HepG2 (cell line): ENCODE data around the gene BCAS3. TPM values are rescaled to one million over a fixed set of nuclear protein-coding genes. Genes with fewer than 3 reads are reported as not detected.

Experiments
- ATAC-seq: fragments of 200-7000 bp; cut with Tn5 transposase; 3 replicates; pipeline ENCODE4 v1.9.1; 2020; ENCODE audit warnings: mild to moderate bottlenecking, moderate library complexity
- BruUV-seq: library from RNA; stranded (reverse); fragments of 400-500 nt; replicated peaks from 2 replicates; lab custom pipeline; 2021; lab: Mats Ljungman, UMichigan
- CTCF ChIA-PET: fragments of 300-600 bp; formaldehyde crosslinking; extraction: SDS; loops from one replicate; lab custom pipeline; 2021; ENCODE audit warnings: low total read pairs, inconsistent platforms, low intra/inter-chr PET ratio; lab: Yijun Ruan, JAX
- POLR2A ChIA-PET: fragments of 350-600 bp; sonication (Branson Sonifier 250); formaldehyde crosslinking; loops from one replicate; lab custom pipeline; 2020; ENCODE audit warnings: antibody characterized with exemption, inconsistent platforms; lab: Yijun Ruan, JAX
- DNase-seq: peaks from one replicate; pipeline ENCODE4 v3.0.0-alpha.2; 2015; ENCODE audit warnings: low spot score
- FAIRE-seq: peaks from 3 replicates; lab custom pipeline; 2011; peaks lifted over from hg19 to GRCh38; lab: Jason Lieb, UNC
- H2AFZ ChIP-seq: one replicate; pipeline ENCODE4 v1.6.1; 2011; ENCODE audit warnings: low read length, inconsistent platforms
- H3K27ac ChIP-seq: fragments of 300-600 bp; 3 replicates; pipeline ENCODE4 v1.8.0; 2011; ENCODE audit warnings: mixed run types, mild to moderate bottlenecking, mixed read lengths, low read length, inconsistent platforms; ENCODE audit not compliant: insufficient read depth; ENCODE audit errors: extremely low read length
- H3K27me3 ChIP-seq, 2 experiments: fragments of 200-600 bp in 1 of 2; 2 replicates in 1 of 2; 3 replicates in 1 of 2; pipeline versions ENCODE4 v1.6.0 to v1.8.0; 2011; ENCODE audit warnings: low read length in 2 of 2, mild to moderate bottlenecking in 2 of 2, moderate library complexity in 2 of 2, inconsistent platforms in 1 of 2; ENCODE audit not compliant: insufficient read depth in 2 of 2, control insufficient read depth in 1 of 2
- H3K36me3 ChIP-seq, 2 experiments: fragments of 200-600 bp in 1 of 2; replicated peaks in 1 of 2; 2 replicates in 1 of 2; 3 replicates in 1 of 2; pipeline versions ENCODE4 v1.5.1 to v1.8.0; 2011; ENCODE audit warnings: low read length in 2 of 2, inconsistent platforms in 1 of 2; ENCODE audit not compliant: insufficient read depth in 2 of 2, control insufficient read depth in 1 of 2
- H3K4me1 ChIP-seq: 2 replicates; pipeline ENCODE4 v1.5.1; 2012; ENCODE audit warnings: low read length, inconsistent platforms; ENCODE audit not compliant: insufficient read depth
- H3K4me2 ChIP-seq: 2 replicates; pipeline ENCODE4 v1.6.0; 2011; ENCODE audit warnings: low read depth, low read length, inconsistent platforms
- H3K4me3 ChIP-seq, 3 experiments: fragments of 200-600 bp in 1 of 3; sonication (generic), shearing (Covaris generic) in 1 of 3; replicated peaks in 1 of 3; 2 replicates each; pipeline ENCODE4 v1.5.1; 2011 to 2016; ENCODE audit warnings: low read length in 3 of 3, inconsistent platforms in 2 of 3, low read depth in 2 of 3, mild to moderate bottlenecking in 2 of 3, control low read depth in 1 of 3, mixed read lengths in 1 of 3; ENCODE audit not compliant: insufficient read depth in 1 of 3
- H3K79me2 ChIP-seq: one replicate; pipeline ENCODE4 v1.6.1; 2011; ENCODE audit warnings: low read length, inconsistent platforms; ENCODE audit not compliant: insufficient read depth
- H3K9ac ChIP-seq: 2 replicates; pipeline ENCODE4 v1.6.0; 2011; ENCODE audit warnings: mild to moderate bottlenecking, low read depth, low read length, inconsistent platforms; ENCODE audit not compliant: insufficient read depth
- H3K9me3 ChIP-seq: 2 replicates; pipeline ENCODE4 v1.5.1; 2012; ENCODE audit warnings: mild to moderate bottlenecking, low read length
- H4K20me1 ChIP-seq: 2 replicates; pipeline ENCODE4 v1.6.0; 2011; ENCODE audit warnings: inconsistent platforms, mild to moderate bottlenecking, low read length, moderate library complexity; ENCODE audit not compliant: insufficient read depth
- ARNT2 ChIP-seq: sonication (generic); formaldehyde crosslinking; IDR thresholded peaks from 2 replicates; pipeline ENCODE4 v1.8.0; 2022; ENCODE audit warnings: mild to moderate bottlenecking, low read depth, missing genetic modification reagents, moderate library complexity
- CBX1 ChIP-seq: IDR thresholded peaks from one replicate; pipeline ENCODE4 v1.6.1; 2016; ENCODE audit warnings: antibody characterized with exemption, low read depth
- CBX5 ChIP-seq: sonication (generic); formaldehyde crosslinking; IDR thresholded peaks from 2 replicates; pipeline ENCODE4 v1.4.0; 2020; ENCODE audit warnings: missing genetic modification reagents, borderline replicate concordance
- ELF1 ChIP-seq: sonication (generic); formaldehyde crosslinking; IDR thresholded peaks from 2 replicates; pipeline ENCODE4 v1.4.0; 2020; ENCODE audit warnings: missing genetic modification reagents
- ZMAT3 ChIP-seq: sonication (generic); formaldehyde crosslinking; conservative IDR thresholded peaks from 2 replicates; pipeline ENCODE4 v1.7.0; 2021; ENCODE audit warnings: missing genetic modification reagents
- ZNF205 ChIP-seq: IDR thresholded peaks from 2 replicates; pipeline ENCODE4 v1.6.1; 2018; ENCODE audit warnings: missing biosample characterization, missing genetic modification reagents
- ZNF296 ChIP-seq: sonication (generic); formaldehyde crosslinking; conservative IDR thresholded peaks from 2 replicates; pipeline ENCODE4 v1.5.0; 2020; ENCODE audit warnings: mild to moderate bottlenecking, missing genetic modification reagents
- WGBS: methylation state at CpG from one replicate; pipeline ENCODE4 v1.1.6; 2017; ENCODE audit warnings: low lambda C conversion rate; 5-methylcytosine and 5-hydroxymethylcytosine counted together
- in situ Hi-C: cut with HindIII; loops from 2 replicates; pipeline ENCODE4 v1.10.0; 2017; ENCODE audit warnings: low pct_unique_long_range_greater_than_20kb; ENCODE audit not compliant: extremely low pct_ligation_motif_present
- intact Hi-C: fragments of 100-400 bp; cut with micrococcal nuclease; formaldehyde crosslinking; loops from one replicate; pipeline ENCODE4 v1.10.0; 2022; ENCODE audit not compliant: unreplicated experiment
- polyA plus RNA-seq, 8 experiments: library from polyadenylated mRNA; depleted of rRNA in 3 of 8; stranded (reverse) in 7 of 8; unstranded in 1 of 8; fragments of >200 nt; fragmentation: Illumina TruSeq in 4 of 8; extraction: Trizol in 4 of 8; gene quantifications; 2 replicates each; pipeline versions ENCODE4 v1.2.1 to v1.2.3, GENCODE V29; 2011 to 2016; ENCODE audit warnings: low read depth in 4 of 8, missing spikeins in 1 of 8, mixed read lengths in 1 of 8; ENCODE audit not compliant: insufficient read depth in 1 of 8
- total RNA-seq, 5 experiments: library from RNA; depleted of rRNA; stranded (reverse); fragments of >200 nt; fragmentation: Illumina TruSeq; extraction: Trizol; gene quantifications; 2 replicates each; pipeline ENCODE4 v1.2.3, GENCODE V29; 2016; ENCODE audit warnings: low read depth in 1 of 5
- TF ChIP-seq, protein P1 (sequence below): sonication (generic); formaldehyde crosslinking; IDR thresholded peaks from 2 replicates; pipeline ENCODE4 v1.8.0; 2022; ENCODE audit warnings: missing genetic modification reagents, mild to moderate bottlenecking, borderline replicate concordance
- TF ChIP-seq, protein P2 (sequence below): sonication (generic); formaldehyde crosslinking; IDR thresholded peaks from 2 replicates; pipeline ENCODE4 v1.5.0; 2020; ENCODE audit warnings: missing genetic modification reagents
- TF ChIP-seq, protein P3 (sequence below): sonication (generic); formaldehyde crosslinking; IDR thresholded peaks from 2 replicates; pipeline ENCODE4 v1.4.0; 2020; ENCODE audit warnings: mild to moderate bottlenecking, missing genetic modification reagents
- TF ChIP-seq, protein P4 (sequence below): sonication (generic); formaldehyde crosslinking; conservative IDR thresholded peaks from 2 replicates; pipeline ENCODE4 v1.8.0; 2022; ENCODE audit warnings: low read depth, missing genetic modification reagents
- TF ChIP-seq, protein P5 (sequence below), 2 experiments: sonication (generic) in 1 of 2; formaldehyde crosslinking in 1 of 2; IDR thresholded peaks; 2 replicates each; pipeline versions ENCODE4 v1.4.0 to v1.6.1; 2016 to 2020; ENCODE audit warnings: borderline replicate concordance in 1 of 2, low read depth in 1 of 2, mild to moderate bottlenecking in 1 of 2, missing genetic modification reagents in 1 of 2

BCAS3 gene
- total and polyA plus RNA-seq, 2 of the 13 experiments (the other 11 are each of a cell fraction or from before 2014, with no cell fraction given), result 10.7 to 11.2 TPM

DNA sequence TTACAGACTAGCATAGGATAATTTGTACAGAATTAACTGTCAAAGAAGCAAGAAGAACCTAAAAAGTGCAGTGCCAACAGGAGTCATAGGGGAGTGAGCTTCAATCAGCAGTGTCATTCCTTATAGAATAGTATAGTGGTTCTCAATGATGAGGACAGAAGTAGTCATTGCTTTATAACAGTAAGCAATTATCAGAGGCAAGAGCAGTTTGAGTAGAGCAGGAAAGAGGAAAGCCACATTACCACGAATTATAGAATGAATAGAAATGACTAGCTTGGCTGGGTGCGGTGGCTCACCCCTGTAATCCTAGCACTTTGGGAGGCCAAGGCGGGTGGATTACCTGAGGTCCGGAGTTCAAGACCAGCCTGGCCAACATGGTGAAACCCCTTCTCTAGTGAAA, 512.3 kb downstream of the BCAS3 start:
- WGBS, result 90% methylated on average over 4 of the region's 4 CpGs
- Histone ChIP-seq H3K4me3 (no peak overlapping the region), H3K27me3 (no peaks in the 10 kb centered on the region), H3K36me3 (no peaks in the 10 kb centered on the region), H3K9me3 (no peaks in the 10 kb centered on the region), H3K4me1 (no peaks in the 10 kb centered on the region), H2AFZ (no peak overlapping the region), H3K27ac (no peak overlapping the region), H4K20me1 (no peaks in the 10 kb centered on the region), H3K4me2 (no peak overlapping the region), H3K9ac (no peak overlapping the region), H3K79me2 (no peaks in the 10 kb centered on the region)
- ChIA-PET CTCF (no interaction called here), POLR2A (interaction anchor here (1.1 kb wide), 1 partner anchor 46 kb away, joined by 4 read pairs; no protein-coding TSS in a partner anchor)
- no peak for ATAC-seq
- intact Hi-C loops, result no loop called here
- no TSS peak for BruUV-seq
- in situ Hi-C loops, result no loop called here
- DNase-seq, result no peak
- TF ChIP-seq, protein P1, sequence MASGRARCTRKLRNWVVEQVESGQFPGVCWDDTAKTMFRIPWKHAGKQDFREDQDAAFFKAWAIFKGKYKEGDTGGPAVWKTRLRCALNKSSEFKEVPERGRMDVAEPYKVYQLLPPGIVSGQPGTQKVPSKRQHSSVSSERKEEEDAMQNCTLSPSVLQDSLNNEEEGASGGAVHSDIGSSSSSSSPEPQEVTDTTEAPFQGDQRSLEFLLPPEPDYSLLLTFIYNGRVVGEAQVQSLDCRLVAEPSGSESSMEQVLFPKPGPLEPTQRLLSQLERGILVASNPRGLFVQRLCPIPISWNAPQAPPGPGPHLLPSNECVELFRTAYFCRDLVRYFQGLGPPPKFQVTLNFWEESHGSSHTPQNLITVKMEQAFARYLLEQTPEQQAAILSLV (CRISPR knock-in tag), result no peak
- TF ChIP-seq ZNF205 (CRISPR knock-in tag) (no peak), ZNF296 (CRISPR knock-in tag) (no peak), CBX5 (no peak), ZMAT3 (CRISPR knock-in tag) (no peak), CBX1 (no peak), ELF1 (CRISPR knock-in tag) (no peak), ARNT2 (CRISPR knock-in tag) (no peak)
- TF ChIP-seq, protein P2, sequence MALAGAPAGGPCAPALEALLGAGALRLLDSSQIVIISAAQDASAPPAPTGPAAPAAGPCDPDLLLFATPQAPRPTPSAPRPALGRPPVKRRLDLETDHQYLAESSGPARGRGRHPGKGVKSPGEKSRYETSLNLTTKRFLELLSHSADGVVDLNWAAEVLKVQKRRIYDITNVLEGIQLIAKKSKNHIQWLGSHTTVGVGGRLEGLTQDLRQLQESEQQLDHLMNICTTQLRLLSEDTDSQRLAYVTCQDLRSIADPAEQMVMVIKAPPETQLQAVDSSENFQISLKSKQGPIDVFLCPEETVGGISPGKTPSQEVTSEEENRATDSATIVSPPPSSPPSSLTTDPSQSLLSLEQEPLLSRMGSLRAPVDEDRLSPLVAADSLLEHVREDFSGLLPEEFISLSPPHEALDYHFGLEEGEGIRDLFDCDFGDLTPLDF, result no peak
- TF ChIP-seq, protein P3, sequence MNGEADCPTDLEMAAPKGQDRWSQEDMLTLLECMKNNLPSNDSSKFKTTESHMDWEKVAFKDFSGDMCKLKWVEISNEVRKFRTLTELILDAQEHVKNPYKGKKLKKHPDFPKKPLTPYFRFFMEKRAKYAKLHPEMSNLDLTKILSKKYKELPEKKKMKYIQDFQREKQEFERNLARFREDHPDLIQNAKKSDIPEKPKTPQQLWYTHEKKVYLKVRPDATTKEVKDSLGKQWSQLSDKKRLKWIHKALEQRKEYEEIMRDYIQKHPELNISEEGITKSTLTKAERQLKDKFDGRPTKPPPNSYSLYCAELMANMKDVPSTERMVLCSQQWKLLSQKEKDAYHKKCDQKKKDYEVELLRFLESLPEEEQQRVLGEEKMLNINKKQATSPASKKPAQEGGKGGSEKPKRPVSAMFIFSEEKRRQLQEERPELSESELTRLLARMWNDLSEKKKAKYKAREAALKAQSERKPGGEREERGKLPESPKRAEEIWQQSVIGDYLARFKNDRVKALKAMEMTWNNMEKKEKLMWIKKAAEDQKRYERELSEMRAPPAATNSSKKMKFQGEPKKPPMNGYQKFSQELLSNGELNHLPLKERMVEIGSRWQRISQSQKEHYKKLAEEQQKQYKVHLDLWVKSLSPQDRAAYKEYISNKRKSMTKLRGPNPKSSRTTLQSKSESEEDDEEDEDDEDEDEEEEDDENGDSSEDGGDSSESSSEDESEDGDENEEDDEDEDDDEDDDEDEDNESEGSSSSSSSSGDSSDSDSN (CRISPR knock-in tag), result no peak
- TF ChIP-seq, protein P4, sequence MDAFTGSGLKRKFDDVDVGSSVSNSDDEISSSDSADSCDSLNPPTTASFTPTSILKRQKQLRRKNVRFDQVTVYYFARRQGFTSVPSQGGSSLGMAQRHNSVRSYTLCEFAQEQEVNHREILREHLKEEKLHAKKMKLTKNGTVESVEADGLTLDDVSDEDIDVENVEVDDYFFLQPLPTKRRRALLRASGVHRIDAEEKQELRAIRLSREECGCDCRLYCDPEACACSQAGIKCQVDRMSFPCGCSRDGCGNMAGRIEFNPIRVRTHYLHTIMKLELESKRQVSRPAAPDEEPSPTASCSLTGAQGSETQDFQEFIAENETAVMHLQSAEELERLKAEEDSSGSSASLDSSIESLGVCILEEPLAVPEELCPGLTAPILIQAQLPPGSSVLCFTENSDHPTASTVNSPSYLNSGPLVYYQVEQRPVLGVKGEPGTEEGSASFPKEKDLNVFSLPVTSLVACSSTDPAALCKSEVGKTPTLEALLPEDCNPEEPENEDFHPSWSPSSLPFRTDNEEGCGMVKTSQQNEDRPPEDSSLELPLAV (CRISPR knock-in tag), result no peak
- TF ChIP-seq, protein P5, sequence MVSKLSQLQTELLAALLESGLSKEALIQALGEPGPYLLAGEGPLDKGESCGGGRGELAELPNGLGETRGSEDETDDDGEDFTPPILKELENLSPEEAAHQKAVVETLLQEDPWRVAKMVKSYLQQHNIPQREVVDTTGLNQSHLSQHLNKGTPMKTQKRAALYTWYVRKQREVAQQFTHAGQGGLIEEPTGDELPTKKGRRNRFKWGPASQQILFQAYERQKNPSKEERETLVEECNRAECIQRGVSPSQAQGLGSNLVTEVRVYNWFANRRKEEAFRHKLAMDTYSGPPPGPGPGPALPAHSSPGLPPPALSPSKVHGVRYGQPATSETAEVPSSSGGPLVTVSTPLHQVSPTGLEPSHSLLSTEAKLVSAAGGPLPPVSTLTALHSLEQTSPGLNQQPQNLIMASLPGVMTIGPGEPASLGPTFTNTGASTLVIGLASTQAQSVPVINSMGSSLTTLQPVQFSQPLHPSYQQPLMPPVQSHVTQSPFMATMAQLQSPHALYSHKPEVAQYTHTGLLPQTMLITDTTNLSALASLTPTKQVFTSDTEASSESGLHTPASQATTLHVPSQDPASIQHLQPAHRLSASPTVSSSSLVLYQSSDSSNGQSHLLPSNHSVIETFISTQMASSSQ (IDR thresholded peaks at IDR 0.05; ENCODE audit: low read depth), result no peak
- TF ChIP-seq, protein P5 (CRISPR knock-in tag; IDR thresholded peaks at IDR 0.05; ENCODE audit: borderline replicate concordance), result no peak
- TF ChIP-seq, all 625 proteins: peak for 0
- no peak for FAIRE-seq
